ELF-1 (cell line): ENCODE measurements around the gene KRT75.
"Not testable (repeated sequence)": the region's sequence is repeated elsewhere in the genome, so short reads cannot be mapped to it uniquely, and the experiment has no call there.

Source experiments
- DNase-seq: peaks from one replicate; pipeline ENCODE4 v3.0.0-alpha.2; 2016; ENCODE audit warnings: low read depth, low spot score

Gene KRT75

GRCh38 chr12:52434081-52434733 is at the start of gene KRT75:
Gene KRT75, minus strand, starts transcription at chr12:52434371. Its CDS starts 67 bp downstream, at chr12:52434304.
- no peak for DNase-seq

GRCh38 chr12:52480073-52480472 is 45.9 kb upstream of the KRT75 start:
- DNase-seq: peak; percentile 18

GRCh38 chr12:52477651-52478050 is 43.5 kb upstream of the KRT75 start:
- no peak for DNase-seq

- no peak for DNase-seq
These were observed 40.0 kb upstream of the KRT75 start for GRCh38 chr12:52474212-52474611.

GRCh38 chr12:52473768-52474167 is 39.6 kb upstream of the KRT75 start, which contains the start of gene KRT6C:
Gene KRT6C, minus strand, starts transcription at chr12:52473805. Its CDS starts 68 bp downstream, at chr12:52473737.
- no peak for DNase-seq

- DNase-seq: no peak
These were observed 35.7 kb upstream of the KRT75 start for GRCh38 chr12:52469853-52470252.

- DNase-seq: no peak
These were observed 30.7 kb upstream of the KRT75 start for GRCh38 chr12:52464897-52465296.

- DNase-seq: no peak
These were observed 27.5 kb upstream of the KRT75 start for GRCh38 chr12:52461693-52462092.

GRCh38 chr12:52458861-52459260 is 24.7 kb upstream of the KRT75 start:
- DNase-seq: no peak

- no peak for DNase-seq
These were observed 21.6 kb upstream of the KRT75 start for GRCh38 chr12:52455821-52456220.

GRCh38 chr12:52454411-52455201 is 20.4 kb upstream of the KRT75 start:
- DNase-seq: no peak

GRCh38 chr12:52452101-52452500 is 17.9 kb upstream of the KRT75 start, which contains the start of gene KRT6B:
Gene KRT6B, minus strand, starts transcription at chr12:52452146. Its CDS starts 68 bp downstream, at chr12:52452078.
- DNase-seq: no peak

- DNase-seq: no peak
These were observed 14.1 kb upstream of the KRT75 start for GRCh38 chr12:52448228-52448627.

- DNase-seq: not testable (repeated sequence)
These were observed 13.0 kb upstream of the KRT75 start for GRCh38 chr12:52447196-52447595.

- no peak for DNase-seq
These were observed 12.3 kb upstream of the KRT75 start for GRCh38 chr12:52446367-52447045.

- no peak for DNase-seq
These were observed 11.7 kb upstream of the KRT75 start for GRCh38 chr12:52445876-52446275.

- DNase-seq: no peak
These were observed 10.8 kb upstream of the KRT75 start for GRCh38 chr12:52444647-52445595.

GRCh38 chr12:52443966-52444365 is 9.8 kb upstream of the KRT75 start:
- DNase-seq: no peak

- DNase-seq: peak; percentile 87
These were observed 8.5 kb upstream of the KRT75 start for GRCh38 chr12:52442600-52443061.

- DNase-seq: peak; percentile 36
These were observed 7.2 kb upstream of the KRT75 start for GRCh38 chr12:52441320-52441911.
